Astrocyte (in vitro differentiated cells and primary cell): ENCODE data around the gene GAB1. TPM values are rescaled to one million over a fixed set of nuclear protein-coding genes. Genes with fewer than 3 reads are reported as not detected.

Source experiments
- DNase-seq: peaks from one replicate; pipeline ENCODE4 v3.0.0-alpha.2; 2010; ENCODE audit warnings: low read depth
- FAIRE-seq: peaks from 2 replicates; lab custom pipeline; 2011; peaks lifted over from hg19 to GRCh38; lab: Jason Lieb, UNC
- H2AFZ ChIP-seq: 2 replicates; pipeline ENCODE4 v1.6.0; 2012; ENCODE audit warnings: low read depth, low read length, inconsistent platforms
- H3K27ac ChIP-seq: 2 replicates; pipeline ENCODE4 v1.5.1; 2011; ENCODE audit warnings: low read depth, low read length, inconsistent platforms
- H3K27me3 ChIP-seq: 2 replicates; pipeline ENCODE4 v1.6.0; 2011; ENCODE audit warnings: low read length, inconsistent platforms; ENCODE audit not compliant: insufficient read depth
- H3K36me3 ChIP-seq: 2 replicates; pipeline ENCODE4 v1.5.1; 2011; ENCODE audit warnings: low read length, inconsistent platforms; ENCODE audit not compliant: insufficient read depth
- H3K4me1 ChIP-seq: 2 replicates; pipeline ENCODE4 v1.5.1; 2011; ENCODE audit warnings: low read length, inconsistent platforms; ENCODE audit not compliant: insufficient read depth
- H3K4me2 ChIP-seq: 2 replicates; pipeline ENCODE4 v1.6.0; 2012; ENCODE audit warnings: low read length, inconsistent platforms
- H3K4me3 ChIP-seq: 2 replicates; pipeline ENCODE4 v1.5.1; 2011; ENCODE audit warnings: low read depth, mild to moderate bottlenecking, low read length, inconsistent platforms; ENCODE audit not compliant: insufficient read depth
- H3K79me2 ChIP-seq: 2 replicates; pipeline ENCODE4 v1.6.0; 2012; ENCODE audit warnings: mild to moderate bottlenecking, low read length, inconsistent platforms; ENCODE audit not compliant: insufficient read depth
- H3K9ac ChIP-seq: 2 replicates; pipeline ENCODE4 v1.6.0; 2012; ENCODE audit warnings: mild to moderate bottlenecking, low read length, inconsistent platforms
- H3K9me3 ChIP-seq: 2 replicates; pipeline ENCODE4 v1.5.1; 2012; ENCODE audit warnings: low read depth, mild to moderate bottlenecking, low read length, inconsistent platforms; ENCODE audit not compliant: insufficient read depth
- H4K20me1 ChIP-seq: 2 replicates; pipeline ENCODE4 v1.6.0; 2012; ENCODE audit warnings: low read length, inconsistent platforms; ENCODE audit not compliant: insufficient read depth
- H3K27ac Mint-ChIP-seq: one replicate; pipeline ENCODE4 v1.8.0; 2021; ENCODE audit warnings: mild to moderate bottlenecking, mixed read lengths; ENCODE audit not compliant: unreplicated experiment
- H3K27me3 Mint-ChIP-seq: one replicate; pipeline ENCODE4 v1.8.0; 2021; ENCODE audit warnings: low read depth, mixed read lengths; ENCODE audit not compliant: unreplicated experiment
- H3K36me3 Mint-ChIP-seq: one replicate; pipeline ENCODE4 v1.8.0; 2021; ENCODE audit warnings: low read depth, mixed read lengths; ENCODE audit not compliant: unreplicated experiment
- H3K4me1 Mint-ChIP-seq: one replicate; pipeline ENCODE4 v1.8.0; 2021; ENCODE audit warnings: low read depth, mixed read lengths; ENCODE audit not compliant: unreplicated experiment
- H3K4me3 Mint-ChIP-seq: one replicate; pipeline ENCODE4 v1.8.0; 2021; ENCODE audit warnings: mild to moderate bottlenecking, moderate library complexity, mixed read lengths; ENCODE audit not compliant: unreplicated experiment
- H3K9me3 Mint-ChIP-seq: one replicate; pipeline ENCODE4 v1.8.0; 2021; ENCODE audit warnings: mild to moderate bottlenecking, mixed read lengths; ENCODE audit not compliant: unreplicated experiment
- CTCF ChIP-seq: IDR thresholded peaks from 2 replicates; pipeline ENCODE4 v1.5.1; 2011; ENCODE audit warnings: low read depth, mild to moderate bottlenecking, inconsistent platforms, low read length, moderate library complexity; ENCODE audit not compliant: insufficient read depth
- EZH2 ChIP-seq: IDR thresholded peaks from 2 replicates; pipeline ENCODE4 v1.6.1; 2012; ENCODE audit warnings: mild to moderate bottlenecking, low read length, inconsistent platforms; ENCODE audit not compliant: insufficient read depth
- total RNA-seq: library from RNA; stranded (reverse); gene quantifications from 2 replicates; pipeline ENCODE4 v1.2.1, GENCODE V29; 2021

GAB1 gene
- total RNA-seq, 1 donor from 2014 or later, result 12.4 TPM

- H3K4me1 ChIP-seq, result no peaks in the 10 kb centered on the region
- H3K9ac ChIP-seq, result no peak overlapping the region
- Mint-ChIP-seq H3K27me3 (no peaks in the 10 kb centered on the region), H3K4me3 (no peak overlapping the region), H3K4me1 (no peaks in the 10 kb centered on the region), H3K36me3 (peaks cover 11% of the 10 kb centered on the region), H3K9me3 (no peaks in the 10 kb centered on the region), H3K27ac (no peak overlapping the region)
- DNase-seq, result no peak
- H3K79me2 ChIP-seq, result no peaks in the 10 kb centered on the region
- no peak overlapping the region for H3K4me2 ChIP-seq
- no peak overlapping the region for H3K4me3 ChIP-seq
- H3K9me3 ChIP-seq, result no peaks in the 10 kb centered on the region
- no peak overlapping the region for H2AFZ ChIP-seq
- H3K27ac ChIP-seq, result no peak overlapping the region
- no peaks in the 10 kb centered on the region for H4K20me1 ChIP-seq
- FAIRE-seq, result no peak
- H3K36me3 ChIP-seq, result no peaks in the 10 kb centered on the region
- no peaks in the 10 kb centered on the region for H3K27me3 ChIP-seq
- TF ChIP-seq EZH2 (no peak), CTCF (no peak)
Measured at GRCh38 chr4:143437476-143437875, 100.8 kb downstream of the GAB1 start.

GRCh38 chr4:143437937-143438336 is 101.3 kb downstream of the GAB1 start:
- Mint-ChIP-seq H3K27me3 (no peaks in the 10 kb centered on the region), H3K9me3 (no peaks in the 10 kb centered on the region), H3K27ac (no peak overlapping the region), H3K4me1 (no peaks in the 10 kb centered on the region), H3K36me3 (peaks cover 11% of the 10 kb centered on the region), H3K4me3 (no peak overlapping the region)
- Histone ChIP-seq H3K27ac (no peak overlapping the region), H3K27me3 (no peaks in the 10 kb centered on the region), H4K20me1 (no peaks in the 10 kb centered on the region), H2AFZ (no peak overlapping the region), H3K79me2 (no peaks in the 10 kb centered on the region), H3K36me3 (no peaks in the 10 kb centered on the region), H3K9me3 (no peaks in the 10 kb centered on the region), H3K9ac (no peak overlapping the region), H3K4me3 (no peak overlapping the region), H3K4me1 (no peaks in the 10 kb centered on the region), H3K4me2 (no peak overlapping the region)
- FAIRE-seq (no peak), DNase-seq (no peak)
- TF ChIP-seq EZH2, result no peak
- no peak for TF ChIP-seq CTCF

- no peaks in the 10 kb centered on the region for H3K27me3 ChIP-seq
- H2AFZ ChIP-seq, result no peak overlapping the region
- no peak for TF ChIP-seq EZH2
- TF ChIP-seq CTCF, result no peak
- Mint-ChIP-seq H3K4me3 (no peak overlapping the region), H3K27ac (no peak overlapping the region), H3K9me3 (no peaks in the 10 kb centered on the region), H3K27me3 (no peaks in the 10 kb centered on the region), H3K36me3 (peaks cover 10% of the 10 kb centered on the region), H3K4me1 (no peaks in the 10 kb centered on the region)
- no peak overlapping the region for H3K9ac ChIP-seq
- H3K4me2 ChIP-seq, result no peak overlapping the region
- no peaks in the 10 kb centered on the region for H4K20me1 ChIP-seq
- no peaks in the 10 kb centered on the region for H3K36me3 ChIP-seq
- no peak overlapping the region for H3K4me3 ChIP-seq
- DNase-seq, result no peak
- no peaks in the 10 kb centered on the region for H3K4me1 ChIP-seq
- H3K79me2 ChIP-seq, result no peaks in the 10 kb centered on the region
- H3K27ac ChIP-seq, result no peak overlapping the region
- no peaks in the 10 kb centered on the region for H3K9me3 ChIP-seq
- FAIRE-seq, result no peak
Measured at GRCh38 chr4:143438710-143439109, 102.0 kb downstream of the GAB1 start.
